Neural progenitor cell (in vitro differentiated cells): Measurements from ENCODE around the gene GRK1. TPM values are rescaled to one million over a fixed set of nuclear protein-coding genes. Genes with fewer than 3 reads are reported as not detected.

Experiments
- DNase-seq: peaks from one replicate; pipeline ENCODE4 v3.0.0-alpha.2; 2016; ENCODE audit warnings: low spot score
- H2AFZ ChIP-seq: fragments of 200-600 bp; sonication (generic); replicated peaks from 2 replicates; pipeline ENCODE4 v1.6.1; 2016; ENCODE audit warnings: antibody characterized with exemption
- H3F3A ChIP-seq: fragments of 200-600 bp; sonication (generic); 2 replicates; pipeline ENCODE4 v1.6.1; 2016; ENCODE audit warnings: antibody characterized with exemption, low read depth
- H3K27ac ChIP-seq: fragments of 200-600 bp; sonication (generic); 2 replicates; pipeline ENCODE4 v1.5.1; 2016; ENCODE audit warnings: mild to moderate bottlenecking
- H3K27me3 ChIP-seq: fragments of 200-600 bp; sonication (generic); 2 replicates; pipeline ENCODE4 v1.6.1; 2016; ENCODE audit warnings: mild to moderate bottlenecking, moderate library complexity
- H3K36me3 ChIP-seq: fragments of 200-600 bp; sonication (generic); 2 replicates; pipeline ENCODE4 v1.5.1; 2016
- H3K4me1 ChIP-seq: fragments of 200-600 bp; sonication (generic); 2 replicates; pipeline ENCODE4 v1.6.1; 2016; ENCODE audit warnings: mixed run types
- H3K4me2 ChIP-seq: fragments of 200-600 bp; sonication (generic); 2 replicates; pipeline ENCODE4 v1.6.1; 2016
- H3K4me3 ChIP-seq: fragments of 200-600 bp; sonication (generic); 2 replicates; pipeline ENCODE4 v1.5.1; 2016
- H3K79me2 ChIP-seq: fragments of 200-600 bp; sonication (generic); 2 replicates; pipeline ENCODE4 v1.6.1; 2016; ENCODE audit warnings: low read depth
- H3K9ac ChIP-seq: fragments of 200-600 bp; sonication (generic); 2 replicates; pipeline ENCODE4 v1.6.1; 2016
- H3K9me3 ChIP-seq: fragments of 200-600 bp; sonication (generic); 2 replicates; pipeline ENCODE4 v1.5.1; 2016; ENCODE audit warnings: low read depth
- H4K20me1 ChIP-seq: fragments of 200-600 bp; sonication (generic); 2 replicates; pipeline ENCODE4 v1.6.1; 2016; ENCODE audit warnings: low read depth
- H3K27ac Mint-ChIP-seq: 3 replicates; pipeline ENCODE4 v1.8.0; 2021; ENCODE audit warnings: mixed read lengths
- H3K27me3 Mint-ChIP-seq: 2 replicates; pipeline ENCODE4 v1.8.0; 2022; ENCODE audit warnings: low read depth, mild to moderate bottlenecking, inconsistent platforms, moderate library complexity, mixed read lengths; ENCODE audit not compliant: insufficient read depth
- H3K36me3 Mint-ChIP-seq: 3 replicates; pipeline ENCODE4 v1.8.0; 2021; ENCODE audit warnings: mixed read lengths
- H3K4me1 Mint-ChIP-seq: 3 replicates; pipeline ENCODE4 v1.8.0; 2021; ENCODE audit warnings: mixed read lengths
- H3K4me3 Mint-ChIP-seq: 3 replicates; pipeline ENCODE4 v1.8.0; 2021; ENCODE audit warnings: mild to moderate bottlenecking, moderate library complexity, mixed read lengths
- H3K9me3 Mint-ChIP-seq: 3 replicates; pipeline ENCODE4 v1.8.0; 2020; ENCODE audit warnings: mixed read lengths
- CTCF ChIP-seq: fragments of 200-600 bp; sonication (generic); IDR thresholded peaks from 2 replicates; pipeline ENCODE4 v1.5.1; 2017; ENCODE audit warnings: antibody characterized with exemption, mild to moderate bottlenecking
- EZH2 ChIP-seq: fragments of 200-600 bp; sonication (generic); IDR thresholded peaks from 2 replicates; pipeline ENCODE4 v1.6.1; 2017; ENCODE audit warnings: antibody characterized with exemption, mild to moderate bottlenecking, moderate library complexity
- EZH2phosphoT487 ChIP-seq: fragments of 200-600 bp; sonication (generic); IDR thresholded peaks from 2 replicates; pipeline ENCODE4 v1.6.1; 2017; ENCODE audit warnings: antibody characterized with exemption
- total RNA-seq: library from RNA; depleted of rRNA; stranded (reverse); fragments of >200 nt; gene quantifications from 2 replicates; pipeline ENCODE4 v1.2.3, GENCODE V29; 2015; ENCODE audit warnings: low replicate concordance

GRK1 gene
- total RNA-seq, 1 donor from 2014 or later = not detected

- Histone ChIP-seq H4K20me1 (peaks cover 12% of the 10 kb centered on the region), H3K36me3 (no peaks in the 10 kb centered on the region), H3K9ac (no peak overlapping the region), H3F3A (no peaks in the 10 kb centered on the region), H3K4me3 (no peak overlapping the region), H3K79me2 (no peaks in the 10 kb centered on the region), H3K27me3 (no peaks in the 10 kb centered on the region), H3K4me1 (no peaks in the 10 kb centered on the region), H3K27ac (no peak overlapping the region), H3K9me3 (no peaks in the 10 kb centered on the region), H2AFZ (no peak overlapping the region), H3K4me2 (no peak overlapping the region)
- peaks cover 2% of the 10 kb centered on the region for H3K4me1 Mint-ChIP-seq
- no peaks in the 10 kb centered on the region for H3K27me3 Mint-ChIP-seq
- no peak overlapping the region for H3K4me3 Mint-ChIP-seq
- no peak overlapping the region for H3K27ac Mint-ChIP-seq
- H3K36me3 Mint-ChIP-seq = no peaks in the 10 kb centered on the region
- TF ChIP-seq EZH2 = no peak
- TF ChIP-seq EZH2phosphoT487 = no peak
- no peak for TF ChIP-seq CTCF
- H3K9me3 Mint-ChIP-seq = no peaks in the 10 kb centered on the region
- no peak for DNase-seq
Observed at GRCh38 chr13:113768018-113768905, 101.2 kb downstream of the GRK1 start.

- no peaks in the 10 kb centered on the region for H3K27me3 Mint-ChIP-seq
- Histone ChIP-seq H3K79me2 (no peaks in the 10 kb centered on the region), H3K4me2 (no peak overlapping the region), H3K4me3 (no peak overlapping the region), H3K9me3 (no peaks in the 10 kb centered on the region), H3K4me1 (no peaks in the 10 kb centered on the region), H3K27ac (no peak overlapping the region), H2AFZ (no peak overlapping the region), H3K27me3 (no peaks in the 10 kb centered on the region), H3K9ac (no peak overlapping the region), H3F3A (no peaks in the 10 kb centered on the region), H4K20me1 (peaks cover 12% of the 10 kb centered on the region), H3K36me3 (no peaks in the 10 kb centered on the region)
- H3K9me3 Mint-ChIP-seq = no peaks in the 10 kb centered on the region
- no peaks in the 10 kb centered on the region for H3K36me3 Mint-ChIP-seq
- H3K4me1 Mint-ChIP-seq = peaks cover 2% of the 10 kb centered on the region
- TF ChIP-seq EZH2 (no peak), CTCF (no peak), EZH2phosphoT487 (no peak)
- H3K27ac Mint-ChIP-seq = no peak overlapping the region
- H3K4me3 Mint-ChIP-seq = no peak overlapping the region
- no peak for DNase-seq
Observed at GRCh38 chr13:113769106-113769505, 102.1 kb downstream of the GRK1 start.

- TF ChIP-seq EZH2phosphoT487 (no peak), CTCF (no peak)
- no peaks in the 10 kb centered on the region for H3K36me3 ChIP-seq
- Mint-ChIP-seq H3K4me3 (no peak overlapping the region), H3K36me3 (no peaks in the 10 kb centered on the region), H3K9me3 (no peaks in the 10 kb centered on the region), H3K27me3 (no peaks in the 10 kb centered on the region), H3K27ac (no peak overlapping the region), H3K4me1 (peaks cover 2% of the 10 kb centered on the region)
- no peaks in the 10 kb centered on the region for H3K9me3 ChIP-seq
- H3K9ac ChIP-seq = no peak overlapping the region
- no peaks in the 10 kb centered on the region for H3F3A ChIP-seq
- no peak overlapping the region for H2AFZ ChIP-seq
- no peak overlapping the region for H3K4me3 ChIP-seq
- H3K79me2 ChIP-seq = no peaks in the 10 kb centered on the region
- H3K4me1 ChIP-seq = no peaks in the 10 kb centered on the region
- H3K27me3 ChIP-seq = no peaks in the 10 kb centered on the region
- no peak overlapping the region for H3K27ac ChIP-seq
- DNase-seq = no peak
- H4K20me1 ChIP-seq = peaks cover 12% of the 10 kb centered on the region
- no peak overlapping the region for H3K4me2 ChIP-seq
Observed at GRCh38 chr13:113769881-113770280, 102.9 kb downstream of the GRK1 start.
